ENCODE results near the gene NKD2.
"Not testable (repeated sequence)": the region's sequence is repeated elsewhere in the genome, so short reads cannot be mapped to it uniquely, and the experiment has no call there.

NKD2 gene

DNA sequence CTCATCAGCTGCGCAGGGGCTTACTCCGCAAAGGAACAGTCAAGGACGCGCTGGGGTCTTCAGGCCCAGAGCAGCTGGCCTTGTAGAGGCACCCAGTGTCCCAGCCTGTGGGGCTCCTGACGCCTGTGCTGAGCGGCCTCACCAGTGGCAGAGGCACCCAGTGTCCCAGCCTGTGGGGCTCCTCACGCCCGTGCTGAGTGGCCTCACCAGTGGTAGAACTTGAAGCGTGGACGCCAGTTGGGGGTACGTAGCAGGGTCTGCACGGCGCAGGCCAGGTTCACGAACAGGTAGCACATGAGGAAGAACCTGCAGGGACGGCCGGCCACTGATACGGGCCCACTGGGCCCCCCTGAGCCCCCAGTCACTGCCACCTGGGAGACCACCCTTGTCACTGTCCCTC lies 67.3 kb downstream of the NKD2 start:
- DNase-seq: no peak

DNA sequence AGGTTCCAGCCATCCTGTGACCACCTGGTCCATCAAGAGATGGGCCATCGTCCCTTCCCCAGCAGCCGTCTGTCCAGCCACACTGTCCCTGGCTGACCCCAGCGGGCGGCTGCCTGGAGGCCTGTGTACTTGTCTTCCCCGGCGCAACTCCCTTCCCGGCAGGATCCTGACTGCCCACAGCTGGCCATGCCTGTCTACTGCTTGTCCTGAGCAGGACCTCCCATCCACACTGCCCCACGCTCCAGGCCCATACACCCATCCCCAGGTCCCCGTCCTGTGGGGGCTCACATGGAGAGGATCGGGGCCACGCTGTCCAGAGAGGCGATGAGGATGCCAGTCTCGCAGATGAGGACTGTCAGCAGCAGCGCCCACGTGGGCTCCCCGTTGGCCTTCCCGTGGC lies 67.8 kb downstream of the NKD2 start:
- no peak for DNase-seq

DNA sequence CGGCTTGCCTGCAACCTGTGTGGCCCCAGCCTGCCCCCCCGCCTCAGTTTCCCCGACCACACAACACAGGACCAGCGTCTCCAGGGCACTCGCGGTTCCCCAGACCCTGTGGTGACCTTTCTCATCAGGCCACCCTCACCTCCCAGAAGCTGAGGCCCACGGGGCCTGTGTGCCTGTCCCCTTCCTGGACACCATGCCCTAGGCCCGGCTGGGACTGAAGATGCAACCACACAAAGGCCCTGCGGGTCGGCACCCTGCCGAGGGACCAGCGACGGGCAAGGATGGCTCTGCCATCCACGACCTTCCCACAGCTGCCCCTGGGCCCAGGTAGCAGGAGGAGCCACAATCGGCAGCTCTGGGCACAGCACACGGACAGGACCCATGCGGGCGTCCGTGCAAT lies 68.4 kb downstream of the NKD2 start:
- no peak for DNase-seq

DNA sequence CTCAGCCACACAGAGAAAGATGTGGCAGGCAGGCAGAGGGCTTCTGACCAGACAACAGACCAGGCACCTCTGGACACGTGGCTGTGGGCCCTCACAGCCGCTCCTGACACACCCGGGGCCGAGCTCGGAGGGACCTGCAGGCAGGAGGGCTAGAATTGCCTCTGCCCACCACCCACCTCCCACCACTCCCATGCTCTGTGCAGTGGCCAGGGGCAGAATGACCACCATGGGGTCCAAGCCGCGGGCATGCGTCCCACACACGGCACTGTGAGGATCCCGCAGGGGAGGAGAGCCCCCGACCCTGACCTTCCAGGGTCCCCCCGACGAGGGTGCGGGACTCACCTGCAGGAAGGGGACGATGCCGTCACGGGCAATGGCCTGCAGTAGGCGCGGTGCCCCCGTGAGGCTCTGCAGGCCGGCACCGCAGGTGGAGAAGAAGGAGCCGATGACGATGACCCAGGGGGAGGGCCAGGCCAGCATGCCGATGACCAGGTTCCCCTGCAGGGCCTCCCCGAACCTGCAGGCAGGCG lies 69.0 kb downstream of the NKD2 start:
- DNase-seq: no peak

DNA sequence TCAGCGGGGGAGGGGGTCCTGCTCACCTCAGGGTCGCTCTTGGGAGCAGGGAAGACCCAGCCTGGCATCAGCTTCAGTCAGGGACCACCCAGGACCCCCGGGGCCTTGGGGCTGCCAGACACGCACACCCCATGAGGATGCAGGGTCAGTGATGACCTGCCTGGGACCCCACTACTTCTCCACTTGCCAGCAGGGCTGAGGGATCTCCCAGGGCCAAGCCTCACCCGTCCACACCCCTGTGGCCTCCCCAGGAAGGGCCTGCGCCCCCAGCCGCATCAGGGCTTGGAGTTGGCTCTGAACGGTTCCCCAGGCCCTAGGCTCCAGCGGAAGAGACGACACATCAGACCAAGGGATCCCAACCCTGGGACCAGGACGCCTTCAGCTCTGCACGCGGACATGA lies 69.6 kb downstream of the NKD2 start:
- DNase-seq: no peak

DNA sequence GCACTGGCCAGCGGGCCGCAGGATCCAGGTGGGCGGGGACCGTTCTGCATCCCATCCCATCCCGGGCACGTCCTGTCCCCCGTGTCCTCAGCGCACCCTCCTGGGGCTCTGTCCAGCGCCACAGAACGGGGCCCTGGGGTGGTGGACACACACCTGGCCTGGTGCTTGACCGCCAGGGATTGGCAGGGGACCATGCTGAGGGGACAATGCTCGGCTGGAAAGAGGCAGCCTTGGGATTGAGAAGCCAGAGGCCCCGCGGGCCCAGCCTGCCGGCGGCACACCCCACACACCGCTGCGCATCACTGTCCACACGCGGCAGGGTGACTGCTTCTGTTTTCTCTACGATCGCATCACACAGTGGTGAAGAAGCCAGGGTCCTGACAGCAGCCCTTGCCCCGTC lies 70.2 kb downstream of the NKD2 start:
- DNase-seq: no peak

DNA sequence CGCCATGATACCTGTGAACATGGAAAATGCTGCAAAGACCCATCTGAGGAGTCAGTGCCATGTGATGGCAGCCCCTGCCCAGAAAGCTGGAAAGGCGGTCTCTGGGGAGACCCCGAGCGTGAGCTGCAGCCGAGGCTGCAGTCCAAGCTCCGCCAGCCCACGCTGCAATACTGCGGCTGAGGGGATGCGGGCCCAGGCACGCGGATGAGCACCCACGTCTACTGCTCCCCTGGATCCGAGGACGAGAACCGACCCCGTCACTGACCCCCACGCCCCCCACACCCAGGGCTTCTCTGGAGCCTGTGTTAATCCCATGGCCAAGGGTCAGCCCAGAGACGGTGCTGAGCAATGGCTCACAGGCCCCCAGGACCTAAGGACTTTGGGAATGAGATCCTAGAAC lies 70.9 kb downstream of the NKD2 start:
- DNase-seq: no peak

DNA sequence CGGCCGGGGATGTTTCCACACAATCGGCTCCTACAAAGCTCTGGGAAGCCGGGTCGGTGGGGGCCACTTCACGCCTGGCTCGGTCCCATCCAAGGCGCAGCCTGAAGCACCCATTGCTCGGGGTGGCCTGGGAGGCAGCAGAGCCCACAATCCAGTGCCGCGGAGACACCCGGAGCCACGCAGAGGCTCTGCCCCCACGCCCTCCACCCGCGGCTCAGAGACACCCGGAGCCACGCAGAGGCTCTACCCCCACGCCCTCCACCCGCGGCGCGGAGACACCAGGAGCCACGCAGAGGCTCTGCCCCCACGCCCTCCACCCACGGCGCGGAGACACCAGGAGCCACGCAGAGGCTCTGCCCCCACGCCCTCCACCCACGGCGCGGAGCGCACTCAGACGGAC lies 71.4 kb downstream of the NKD2 start:
- no peak for DNase-seq

DNA sequence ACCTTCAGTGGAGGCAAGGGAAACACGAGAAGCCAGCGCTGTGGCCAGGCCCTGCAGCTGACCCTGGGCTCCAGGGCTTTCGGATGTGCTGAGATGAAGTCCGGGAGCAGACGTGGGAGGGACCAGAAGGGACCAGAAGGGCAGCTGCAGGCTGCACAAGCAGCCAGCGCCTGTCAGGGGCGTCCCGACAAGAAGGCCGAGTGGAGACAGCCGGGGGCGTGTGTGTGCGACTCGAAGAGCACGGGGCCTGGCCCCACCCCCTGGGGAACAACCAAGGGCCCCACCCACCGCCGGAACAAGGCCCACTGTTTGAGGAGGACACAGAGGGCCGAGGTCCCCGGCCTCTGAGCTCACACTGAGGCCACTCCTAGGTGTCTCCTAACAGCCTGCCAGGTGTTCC lies 71.8 kb downstream of the NKD2 start:
- no peak for DNase-seq

DNA sequence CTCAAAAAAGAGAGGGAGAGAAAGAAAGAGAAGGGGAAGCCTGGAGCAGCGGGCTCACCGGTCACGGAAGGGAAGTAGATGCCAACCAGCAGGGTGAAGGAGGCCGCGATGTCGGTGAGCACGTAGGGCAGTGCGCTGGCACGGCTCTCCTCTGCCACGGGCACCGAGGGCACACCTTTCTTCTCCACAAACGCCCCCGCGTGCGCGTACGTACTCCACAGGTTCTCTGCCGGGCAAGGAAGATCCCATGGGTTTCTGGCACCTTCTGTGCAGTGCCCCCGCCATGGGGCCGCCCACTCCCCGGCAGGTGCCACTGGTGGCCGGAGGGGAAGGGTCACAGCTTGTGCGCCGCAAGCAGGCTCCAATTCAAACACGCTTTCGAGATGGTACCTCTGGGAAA lies 72.9 kb downstream of the NKD2 start:
- DNase-seq: no peak

DNA sequence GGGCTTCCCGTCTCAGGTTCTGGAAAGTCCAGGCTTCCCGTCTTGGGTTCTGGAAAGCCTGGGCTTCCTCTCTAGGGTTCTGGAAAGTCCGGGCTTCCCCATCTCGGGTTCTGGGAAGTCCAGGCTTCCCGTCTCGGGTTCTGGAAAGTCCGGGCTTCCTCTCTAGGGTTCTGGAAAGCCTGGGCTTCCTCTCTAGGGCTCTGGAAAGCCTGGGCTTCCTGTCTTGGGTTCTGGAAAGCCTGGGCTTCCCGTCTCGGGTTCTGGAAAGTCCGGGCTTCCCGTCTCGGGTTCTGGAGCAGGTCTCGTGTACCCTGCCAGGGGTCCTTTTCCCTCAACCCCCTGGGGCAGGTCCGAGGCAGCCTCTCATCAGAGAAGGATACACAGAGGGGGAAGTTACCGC lies 74.4 kb downstream of the NKD2 start:
- not testable (repeated sequence) for DNase-seq

DNA sequence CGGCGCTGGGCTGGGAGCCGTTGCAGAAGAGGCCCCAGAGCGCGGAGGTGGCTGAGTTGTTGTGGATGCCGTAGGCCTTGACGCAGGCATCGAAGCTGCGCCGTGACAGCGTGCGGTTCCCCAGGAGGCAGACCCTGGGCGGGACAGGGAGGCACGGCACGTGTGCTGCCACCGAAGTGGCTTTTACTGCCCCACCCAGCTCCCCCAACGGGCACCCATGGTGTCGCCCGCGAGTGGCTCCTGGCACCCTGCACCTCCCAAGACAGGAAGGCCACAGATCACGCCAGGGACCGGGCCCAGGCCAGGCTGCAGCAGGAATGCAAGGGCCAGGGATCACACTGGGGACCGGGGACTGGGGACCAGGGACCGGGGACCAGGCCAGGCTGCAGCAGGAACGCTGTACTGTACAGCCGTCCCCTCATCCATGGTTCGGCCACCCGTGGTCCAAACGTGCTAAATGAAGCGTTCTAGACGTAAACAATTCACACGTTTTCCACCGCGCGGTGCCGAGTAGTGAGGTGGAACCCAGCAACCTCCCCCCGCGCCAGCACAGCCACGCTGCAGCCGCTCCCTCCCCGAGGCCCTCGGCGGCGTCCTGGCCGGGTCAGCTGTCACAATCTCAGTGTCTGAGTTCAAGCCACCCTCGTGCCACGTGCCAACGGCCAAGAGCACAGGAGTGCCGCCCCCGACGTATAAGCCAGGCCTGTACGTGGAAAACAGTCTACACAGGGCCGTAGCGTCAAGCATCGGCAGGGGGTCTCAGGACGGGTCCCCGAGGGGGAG lies 75.4 kb downstream of the NKD2 start:
- no peak for DNase-seq

DNA sequence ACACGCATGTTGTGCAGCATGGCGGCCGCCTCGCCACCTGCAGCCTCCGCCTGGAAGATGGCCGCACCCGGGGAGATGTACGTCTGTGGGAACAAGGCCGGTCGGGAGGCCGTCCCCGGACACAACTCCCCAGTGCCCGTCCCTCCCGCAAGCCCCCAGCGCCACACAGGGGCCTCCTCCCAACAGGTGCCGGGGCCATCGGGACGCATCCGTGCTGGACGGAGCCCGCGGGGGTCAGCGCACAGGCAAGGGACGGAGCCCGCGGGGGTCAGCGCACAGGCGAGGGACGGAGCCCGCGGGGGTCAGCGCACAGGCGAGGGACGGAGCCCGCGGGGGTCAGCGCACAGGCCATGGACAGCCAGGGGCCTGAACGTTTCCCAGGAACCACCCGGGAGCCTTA lies 76.8 kb downstream of the NKD2 start:
- DNase-seq: no peak

DNA sequence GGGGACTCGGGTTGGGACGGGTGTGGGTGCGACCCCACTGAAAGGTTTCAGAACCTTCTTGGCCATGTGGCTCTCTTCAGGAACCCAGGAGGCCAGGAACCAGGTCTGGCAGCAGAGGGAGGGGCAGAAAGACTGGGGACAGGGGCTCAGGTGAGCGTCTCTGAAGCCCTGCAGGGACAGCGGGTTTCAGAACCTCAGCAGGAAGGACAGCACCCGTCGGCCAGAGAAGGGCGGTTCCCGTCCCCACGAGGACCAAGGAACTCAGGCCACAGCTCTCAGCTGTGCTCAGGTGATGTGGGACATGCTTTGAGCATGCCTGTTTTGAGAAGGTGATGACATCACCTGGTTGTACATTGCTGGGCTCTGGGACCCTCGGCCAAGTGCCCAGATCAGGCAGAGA lies 77.5 kb downstream of the NKD2 start:
- no peak for DNase-seq

DNA sequence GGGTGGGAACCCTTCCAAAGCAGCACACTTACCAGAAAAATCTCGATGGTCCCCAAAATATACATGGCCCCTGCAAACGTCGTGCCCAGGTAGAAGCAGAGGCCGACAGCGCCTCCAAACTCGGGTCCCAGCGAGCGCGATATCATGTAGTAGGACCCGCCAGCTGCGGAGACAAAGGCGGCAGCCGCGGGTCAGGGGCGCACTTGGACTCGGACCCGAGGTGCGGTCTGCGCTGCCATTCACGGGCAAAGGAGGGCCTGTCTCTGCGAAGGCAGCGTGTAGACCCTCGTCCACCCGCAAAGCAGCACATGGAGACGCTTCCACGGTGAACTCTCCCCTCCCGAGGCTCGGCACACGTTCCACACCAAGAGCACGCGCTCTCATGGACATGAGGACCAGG lies 78.3 kb downstream of the NKD2 start:
- no peak for DNase-seq

DNA sequence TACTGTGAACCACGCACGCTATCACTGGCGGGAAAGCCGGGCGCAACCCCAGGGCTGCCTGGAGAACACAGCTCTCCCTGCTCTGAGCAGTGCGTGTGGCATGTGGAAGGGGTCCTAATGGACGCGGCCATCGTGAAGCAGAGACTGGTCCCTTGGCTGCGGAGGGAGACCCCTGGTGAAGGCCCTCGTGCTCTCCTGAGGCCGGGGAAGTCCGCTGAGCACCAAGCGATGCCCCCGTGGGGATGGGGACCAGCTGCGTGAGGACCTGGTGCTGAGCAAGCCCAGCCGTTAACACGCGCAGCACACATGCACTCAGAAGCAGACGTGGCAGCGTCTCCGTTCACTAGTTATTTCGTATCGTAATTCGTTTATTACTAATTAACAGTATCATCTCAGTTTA lies 78.8 kb downstream of the NKD2 start:
- no peak for DNase-seq

DNA sequence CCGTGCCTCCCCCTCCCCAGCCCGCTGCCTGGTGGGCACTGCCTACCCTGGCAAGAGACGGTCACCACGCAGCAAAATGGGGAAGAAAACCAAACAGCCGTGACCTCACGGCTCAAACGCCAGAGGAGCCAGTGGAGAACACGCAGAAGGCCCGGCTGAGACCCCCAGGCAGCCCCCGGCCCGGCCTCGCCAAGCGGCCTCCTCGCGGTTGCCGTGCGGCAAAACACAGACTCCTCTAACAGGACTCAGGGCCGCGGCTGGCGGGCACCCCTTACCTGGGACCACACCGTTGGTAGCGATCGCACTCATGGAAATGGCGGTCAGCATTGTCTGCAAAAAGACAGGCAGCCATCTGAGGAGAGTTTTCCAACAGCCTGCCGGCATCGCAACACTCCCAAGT lies 79.4 kb downstream of the NKD2 start:
- no peak for DNase-seq

Measured in T1000 (cell line).